GM10248 (cell line): ENCODE results near the gene KRT16.

Experiments
- CTCF ChIA-PET: fragments of 300-600 bp; sonication (Branson Sonifier 250); formaldehyde crosslinking; extraction: SDS; loops from one replicate; lab custom pipeline; 2021; ENCODE audit warnings: antibody characterized with exemption; lab: Yijun Ruan, JAX
- POLR2A ChIA-PET: fragments of 350-650 bp; sonication (Branson Sonifier 250); formaldehyde crosslinking; extraction: SDS; loops from one replicate; lab custom pipeline; 2020; ENCODE audit warnings: antibody characterized with exemption; lab: Yijun Ruan, JAX
- DNase-seq: peaks from one replicate; pipeline ENCODE4 v3.0.0; 2012; ENCODE audit errors: extremely low spot score
- CTCF ChIP-seq: IDR thresholded peaks from 2 replicates; pipeline ENCODE4 v1.5.1; 2012; ENCODE audit warnings: mild to moderate bottlenecking, low read depth; ENCODE audit errors: extremely low read depth, missing control alignments, control extremely low read depth

Gene KRT16

GRCh38 chr17:41575336-41575735, 37.2 kb downstream of the KRT16 start:
- ChIA-PET POLR2A (no interaction called here), CTCF (interaction anchor here (1.5 kb wide), 1 partner anchor 73 kb away, joined by 6 read pairs; no protein-coding TSS in a partner anchor)
- no peak for DNase-seq
- no peak for TF ChIP-seq CTCF

DNA sequence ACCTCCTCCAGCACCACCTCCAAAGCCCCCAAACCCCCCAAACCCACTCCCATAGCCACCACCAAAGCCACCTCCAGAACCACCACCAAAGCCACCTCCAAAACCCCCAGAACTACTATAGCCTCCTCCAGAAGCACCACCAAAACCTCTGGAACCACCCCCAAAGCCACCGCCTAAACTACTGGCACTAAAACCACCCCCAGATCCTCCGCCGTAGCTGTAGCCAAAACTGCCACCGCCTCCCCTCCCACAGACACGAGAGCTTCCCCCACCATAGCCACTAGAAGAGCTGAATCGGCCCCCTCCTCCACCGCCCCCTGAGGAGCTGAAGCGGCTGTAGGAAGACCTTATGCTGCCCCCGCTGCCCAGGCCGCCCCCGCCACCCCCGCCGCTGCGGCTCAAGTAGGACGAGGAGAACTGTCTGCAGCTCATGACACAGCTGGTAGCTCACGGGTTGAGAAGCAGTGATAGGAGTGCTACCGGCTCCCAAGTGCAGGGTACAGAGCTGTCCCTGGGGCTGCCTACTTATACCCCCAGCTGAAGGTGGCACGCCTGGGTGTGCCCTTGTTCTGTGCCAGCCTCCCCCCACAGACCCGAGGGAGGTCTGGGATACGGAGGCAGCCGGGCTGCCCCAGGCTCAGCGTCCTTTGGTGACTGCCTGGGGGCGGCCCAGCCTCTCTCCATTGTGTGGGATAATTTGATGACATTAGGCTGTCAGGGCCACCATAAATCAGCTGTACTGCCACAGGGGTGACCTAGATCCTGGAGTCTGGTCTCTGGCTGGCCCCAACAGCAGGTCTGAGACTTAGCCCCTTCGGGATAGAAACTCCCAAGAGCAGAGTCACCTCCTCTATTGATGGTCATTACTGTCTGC, 40.8 kb downstream of the KRT16 start, which contains the start of gene KRT9:
Gene KRT9, minus strand, starts transcription at position 499 of the 874 bp plus-strand sequence. Its CDS starts 67 bp downstream, at position 432.
- POLR2A ChIA-PET: no interaction called here
- CTCF ChIA-PET: interaction anchor here (1.2 to 2.2 kb wide), 3 partner anchors 13 to 91 kb away, joined by 3 to 9 read pairs (median 7); no protein-coding TSS in a partner anchor
- DNase-seq: no peak
- no peak for TF ChIP-seq CTCF

GRCh38 chr17:41567317-41567716, 45.2 kb downstream of the KRT16 start:
- DNase-seq: no peak
- no peak for TF ChIP-seq CTCF
- ChIA-PET CTCF (interaction anchor here (1.8 to 7.3 kb wide), 4 partner anchors 9 to 81 kb away, joined by 7 to 47 read pairs (median 8); no protein-coding TSS in a partner anchor), POLR2A (no interaction called here)

DNA sequence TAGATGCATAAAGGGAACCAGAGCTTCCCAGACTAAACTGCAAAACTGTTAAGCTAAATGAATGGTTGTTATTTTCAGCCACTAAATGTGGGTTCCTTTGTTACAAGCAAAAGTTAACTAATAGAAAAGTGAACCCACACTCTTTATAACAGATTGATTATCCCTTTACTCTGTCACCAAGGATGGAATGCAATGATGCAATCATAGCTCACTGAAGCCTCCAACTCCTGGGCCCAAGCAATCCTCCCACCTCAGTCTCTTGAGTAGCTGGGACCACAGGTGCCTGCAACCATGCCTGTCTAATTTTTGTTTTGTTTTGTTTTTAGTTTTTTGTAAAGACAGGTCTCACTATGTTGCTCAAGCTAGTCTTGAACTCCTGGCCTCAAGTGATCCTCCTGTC, 47.2 kb downstream of the KRT16 start:
- no peak for TF ChIP-seq CTCF
- DNase-seq: no peak
- ChIA-PET CTCF (interaction anchor here (1.2 to 7.3 kb wide), 4 partner anchors 14 to 101 kb away, joined by 3 to 47 read pairs (median 5); no protein-coding TSS in a partner anchor), POLR2A (no interaction called here)

DNA sequence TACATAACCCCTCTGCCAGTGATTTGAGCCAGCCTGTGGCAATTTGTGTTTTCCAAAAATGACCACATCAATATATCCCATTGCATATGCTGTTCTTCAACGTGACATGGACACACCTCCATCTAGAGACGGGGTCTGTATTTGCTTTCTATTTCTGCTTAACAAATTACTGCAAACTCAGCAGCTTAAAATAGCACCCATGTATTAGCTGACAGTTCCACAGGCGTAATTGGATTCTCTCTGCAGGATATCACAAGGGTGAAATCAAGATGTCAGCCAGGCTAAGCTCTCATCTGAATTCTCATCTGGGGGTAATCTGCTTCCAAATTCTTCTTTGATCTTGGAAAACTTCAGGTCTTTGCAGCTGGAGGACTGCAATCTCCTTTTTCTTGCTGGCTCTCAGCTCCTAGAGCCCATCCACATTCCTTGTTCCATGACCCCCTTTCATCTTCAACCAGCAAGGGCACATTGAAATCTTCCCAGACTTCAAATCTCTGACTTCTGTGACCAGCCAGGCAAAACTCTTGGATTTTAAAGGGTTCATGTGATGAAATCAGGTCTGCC, 48.9 kb downstream of the KRT16 start:
- TF ChIP-seq CTCF: no peak
- no peak for DNase-seq
- POLR2A ChIA-PET: no interaction called here
- CTCF ChIA-PET: interaction anchor here (1.0 to 7.3 kb wide), 2 partner anchors 15 to 18 kb away, joined by 3 to 47 read pairs; no protein-coding TSS in a partner anchor

DNA sequence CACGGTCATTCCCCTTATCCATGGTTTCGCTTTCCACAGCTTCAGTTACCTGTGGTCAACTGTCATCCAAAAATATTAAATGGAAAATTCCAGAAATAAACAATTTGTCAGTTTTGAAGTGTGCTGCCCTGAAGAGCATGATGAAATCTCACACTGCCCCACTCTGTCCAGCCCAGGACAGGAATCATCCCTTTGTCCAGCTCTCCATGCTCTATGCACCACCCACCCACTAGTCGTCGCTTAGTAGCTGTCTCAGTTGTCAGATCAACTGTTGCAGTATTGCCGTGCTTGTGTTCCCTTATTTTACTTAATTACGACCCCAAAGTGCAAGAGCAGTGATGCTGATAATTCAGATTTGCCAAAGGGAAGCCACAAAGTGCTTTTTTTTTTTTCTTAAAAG, 51.0 kb downstream of the KRT16 start:
- ChIA-PET POLR2A (no interaction called here), CTCF (interaction anchor here (4.4 kb wide), 1 partner anchor 12 kb away, joined by 56 read pairs; no protein-coding TSS in a partner anchor)
- no peak for TF ChIP-seq CTCF
- no peak for DNase-seq
